Panc1 (cell line): ENCODE measurements around the gene APBB2. TPM values are rescaled to one million over a fixed set of nuclear protein-coding genes. Genes with fewer than 3 reads are reported as not detected.

Experiments
- ATAC-seq: fragments of 200-7000 bp; cut with Tn5 transposase; 2 replicates; pipeline ENCODE4 v1.9.1; 2020; ENCODE audit warnings: mild to moderate bottlenecking, moderate library complexity
- BruUV-seq: library from RNA; stranded (reverse); fragments of 400-500 nt; replicated peaks from 2 replicates; lab custom pipeline; 2021; lab: Mats Ljungman, UMichigan
- CTCF ChIA-PET: fragments of 300-600 bp; sonication (Branson Sonifier 250); formaldehyde crosslinking; loops from one replicate; lab custom pipeline; 2022; ENCODE audit warnings: antibody characterized with exemption; lab: Charles Lee
- POLR2A ChIA-PET: fragments of 300-600 bp; sonication (Branson Sonifier 250); formaldehyde crosslinking; loops from one replicate; lab custom pipeline; 2022; ENCODE audit warnings: antibody characterized with exemption; lab: Charles Lee
- DNase-seq: peaks from one replicate; pipeline ENCODE4 v3.0.0-alpha.2; 2010; ENCODE audit warnings: low read depth, low spot score
- H3K27ac ChIP-seq: 2 replicates; pipeline ENCODE4 v1.5.1; 2011; ENCODE audit warnings: mild to moderate bottlenecking, low read length, inconsistent platforms
- H3K27me3 ChIP-seq: fragments of 200-500 bp; sonication (Bioruptor generic); 2 replicates; pipeline ENCODE4 v1.6.0; 2014; ENCODE audit warnings: low read length, inconsistent platforms; ENCODE audit not compliant: control insufficient read depth, insufficient read depth
- H3K36me3 ChIP-seq: fragments of 200-500 bp; sonication (Bioruptor generic); 2 replicates; pipeline ENCODE4 v1.5.1; 2014; ENCODE audit warnings: inconsistent platforms, mild to moderate bottlenecking, low read length, moderate library complexity; ENCODE audit not compliant: control insufficient read depth, insufficient read depth
- H3K4me1 ChIP-seq: 2 replicates; pipeline ENCODE4 v1.5.1; 2011; ENCODE audit warnings: inconsistent platforms, mild to moderate bottlenecking, low read length, moderate library complexity; ENCODE audit not compliant: control insufficient read depth, insufficient read depth
- H3K4me3 ChIP-seq, 2 experiments: 2 replicates each; pipeline ENCODE4 v1.5.1; 2011 to 2012; ENCODE audit warnings: low read depth in 2 of 2, low read length in 2 of 2, mild to moderate bottlenecking in 2 of 2, inconsistent platforms in 1 of 2, moderate library complexity in 1 of 2
- H3K9me3 ChIP-seq: fragments of 200-500 bp; sonication (Bioruptor generic); 2 replicates; pipeline ENCODE4 v1.5.1; 2014; ENCODE audit warnings: low read depth, mild to moderate bottlenecking, inconsistent platforms, low read length, moderate library complexity; ENCODE audit not compliant: control insufficient read depth, insufficient read depth
- CTCF ChIP-seq: fragments of 450-650 bp; IDR thresholded peaks from 2 replicates; pipeline ENCODE4 v1.5.1; 2017; ENCODE audit warnings: mild to moderate bottlenecking
- POLR2AphosphoS5 ChIP-seq: IDR thresholded peaks from 2 replicates; pipeline ENCODE4 v1.6.1; 2012; ENCODE audit warnings: mild to moderate bottlenecking, low read depth, low read length, moderate library complexity
- REST ChIP-seq, 2 experiments: IDR thresholded peaks; 2 replicates each; pipeline ENCODE4 v1.6.1; 2011 to 2012; ENCODE audit warnings: low read depth in 2 of 2, control low read depth in 1 of 2, low read length in 1 of 2, mild to moderate bottlenecking in 1 of 2, moderate library complexity in 1 of 2; ENCODE audit not compliant: insufficient read depth in 1 of 2
- SIN3A ChIP-seq: IDR thresholded peaks from 2 replicates; pipeline ENCODE4 v1.6.1; 2012; ENCODE audit warnings: low read depth, mild to moderate bottlenecking, low read length, moderate library complexity, borderline replicate concordance; ENCODE audit not compliant: insufficient read depth
- TCF7L2 ChIP-seq: IDR thresholded peaks from 2 replicates; pipeline ENCODE4 v1.6.1; 2011; ENCODE audit warnings: mild to moderate bottlenecking, low read depth, low read length, inconsistent platforms
- in situ Hi-C: cut with HindIII; loops from 2 replicates; pipeline ENCODE4 v1.10.0; 2016; ENCODE audit warnings: low sequenced_read_pairs, low pct_unique_long_range_greater_than_20kb
- intact Hi-C: fragments of 100-400 bp; cut with micrococcal nuclease; formaldehyde crosslinking; loops from one replicate; pipeline ENCODE4 v1.10.0; 2022; ENCODE audit not compliant: unreplicated experiment
- total RNA-seq: library from RNA; stranded (reverse); gene quantifications from one replicate; pipeline ENCODE4 v1.2.1, GENCODE V29; 2021; ENCODE audit not compliant: unreplicated experiment

Gene APBB2
- total RNA-seq, 1 experiment from 2014 or later: 27.1 TPM

DNA sequence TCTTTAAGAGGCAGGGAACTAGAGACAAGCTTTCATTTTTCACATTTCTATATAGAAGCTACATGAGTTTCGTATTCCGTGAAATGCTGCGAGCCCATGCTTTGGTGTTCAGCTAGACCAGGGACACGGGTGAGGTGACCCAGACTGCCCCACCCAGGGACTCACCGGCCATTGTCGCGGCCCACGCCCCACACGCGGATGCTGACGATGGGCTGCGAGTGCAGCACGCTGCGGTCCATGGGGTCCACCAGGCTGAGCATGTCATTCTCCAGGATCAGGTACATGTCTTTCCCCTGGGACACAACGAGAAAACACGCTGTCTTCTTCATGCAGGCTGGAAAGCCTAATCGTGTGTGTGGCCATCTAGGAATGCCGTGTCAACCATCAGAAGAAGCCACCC lies 324.1 kb downstream of the APBB2 start:
- Histone ChIP-seq H3K4me1 (no peaks in the 10 kb centered on the region), H3K9me3 (no peaks in the 10 kb centered on the region), H3K4me3 (no peak overlapping the region), H3K27me3 (no peaks in the 10 kb centered on the region), H3K27ac (no peak overlapping the region), H3K36me3 (no peaks in the 10 kb centered on the region)
- TF ChIP-seq TCF7L2 (no peak), REST (IDR thresholded peaks at IDR 0.05; ENCODE audit: insufficient read depth in 1 of 2, low read depth in 2 of 2, low read length in 1 of 2) (no peak), POLR2AphosphoS5 (no peak), SIN3A (no peak), CTCF (no peak)
- DNase-seq: no peak
- ChIA-PET POLR2A (no interaction called here), CTCF (no interaction called here)
- no peak for ATAC-seq
- no TSS peak for BruUV-seq
- in situ Hi-C loops (no loop called here), intact Hi-C loops (no loop called here)

GRCh38 chr4:40888933-40889332 lies 325.4 kb downstream of the APBB2 start:
- ChIA-PET CTCF (no interaction called here), POLR2A (interaction anchor here (0.6 kb wide), 1 partner anchor 14 kb away, joined by 3 read pairs; no protein-coding TSS in a partner anchor)
- intact Hi-C loops: no loop called here
- Histone ChIP-seq H3K27ac (no peak overlapping the region), H3K4me3 (no peak overlapping the region), H3K9me3 (no peaks in the 10 kb centered on the region), H3K27me3 (no peaks in the 10 kb centered on the region), H3K4me1 (no peaks in the 10 kb centered on the region), H3K36me3 (no peaks in the 10 kb centered on the region)
- no TSS peak for BruUV-seq
- DNase-seq (no peak), ATAC-seq (no peak)
- TF ChIP-seq SIN3A (no peak), POLR2AphosphoS5 (no peak), REST (IDR thresholded peaks at IDR 0.05; ENCODE audit: insufficient read depth in 1 of 2, low read depth in 2 of 2, low read length in 1 of 2) (no peak), TCF7L2 (no peak)
- in situ Hi-C loops: no loop called here
